Type B pancreatic cell (in vitro differentiated cells): ENCODE results near the gene EMC9. TPM values are rescaled to one million over a fixed set of nuclear protein-coding genes. Genes with fewer than 3 reads are reported as not detected.

Source experiments
- DNase-seq: peaks from one replicate; pipeline ENCODE4 v3.0.0; 2021; ENCODE audit warnings: mixed read lengths; ENCODE audit not compliant: unreplicated experiment; ENCODE audit errors: extremely low spot score
- H3K27ac Mint-ChIP-seq: 2 replicates; pipeline ENCODE4 v1.8.0; 2021; ENCODE audit warnings: mild to moderate bottlenecking, mixed read lengths
- H3K27me3 Mint-ChIP-seq: 2 replicates; pipeline ENCODE4 v1.8.0; 2021; ENCODE audit warnings: mixed read lengths
- H3K36me3 Mint-ChIP-seq: 2 replicates; pipeline ENCODE4 v1.8.0; 2021; ENCODE audit warnings: mixed read lengths
- H3K4me1 Mint-ChIP-seq: one replicate; pipeline ENCODE4 v1.8.0; 2021; ENCODE audit warnings: mixed read lengths; ENCODE audit not compliant: unreplicated experiment
- H3K4me3 Mint-ChIP-seq: 2 replicates; pipeline ENCODE4 v1.8.0; 2021; ENCODE audit warnings: mild to moderate bottlenecking, mixed read lengths
- H3K9me3 Mint-ChIP-seq: 2 replicates; pipeline ENCODE4 v1.8.0; 2021; ENCODE audit warnings: mixed read lengths
- total RNA-seq: library from RNA; stranded (reverse); gene quantifications from 2 replicates; pipeline ENCODE4 v1.2.1, GENCODE V29; 2021; ENCODE audit warnings: low replicate concordance
- TF ChIP-seq, protein P1 (sequence below): fragments of 200-600 bp; sonication (generic); conservative IDR thresholded peaks from 2 replicates; pipeline ENCODE4 v1.5.0; 2021; ENCODE audit warnings: antibody characterized with exemption, mild to moderate bottlenecking

Gene EMC9
- total RNA-seq, 1 donor from 2014 or later: 25.9 TPM

DNA sequence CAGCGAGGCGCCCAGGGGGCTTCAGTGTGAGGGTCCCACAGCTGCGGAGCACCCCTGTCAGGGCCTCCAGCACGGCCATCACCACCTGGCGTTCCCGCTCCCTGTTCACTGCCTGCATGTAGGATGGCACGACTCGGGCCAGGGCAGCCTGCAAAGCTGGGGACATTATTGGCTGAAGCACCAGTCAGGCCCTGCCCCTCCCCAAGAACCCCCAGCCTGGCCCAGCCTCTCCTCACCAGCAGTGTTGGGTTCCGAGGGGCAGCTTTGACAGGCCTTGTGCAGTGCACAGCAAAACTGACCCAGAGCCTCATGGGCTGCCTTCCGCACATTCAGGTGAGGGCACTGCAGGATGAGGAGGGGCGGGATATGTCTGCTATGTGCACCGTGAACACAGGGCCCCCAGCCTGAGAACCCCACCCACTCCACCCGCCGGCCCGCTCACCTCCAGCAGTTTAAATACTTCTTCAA, 41.7 kb upstream of the EMC9 start:
- H3K36me3 Mint-ChIP-seq: peaks cover 4% of the 10 kb centered on the region
- no peaks in the 10 kb centered on the region for H3K9me3 Mint-ChIP-seq
- DNase-seq: no peak
- TF ChIP-seq, protein P1, sequence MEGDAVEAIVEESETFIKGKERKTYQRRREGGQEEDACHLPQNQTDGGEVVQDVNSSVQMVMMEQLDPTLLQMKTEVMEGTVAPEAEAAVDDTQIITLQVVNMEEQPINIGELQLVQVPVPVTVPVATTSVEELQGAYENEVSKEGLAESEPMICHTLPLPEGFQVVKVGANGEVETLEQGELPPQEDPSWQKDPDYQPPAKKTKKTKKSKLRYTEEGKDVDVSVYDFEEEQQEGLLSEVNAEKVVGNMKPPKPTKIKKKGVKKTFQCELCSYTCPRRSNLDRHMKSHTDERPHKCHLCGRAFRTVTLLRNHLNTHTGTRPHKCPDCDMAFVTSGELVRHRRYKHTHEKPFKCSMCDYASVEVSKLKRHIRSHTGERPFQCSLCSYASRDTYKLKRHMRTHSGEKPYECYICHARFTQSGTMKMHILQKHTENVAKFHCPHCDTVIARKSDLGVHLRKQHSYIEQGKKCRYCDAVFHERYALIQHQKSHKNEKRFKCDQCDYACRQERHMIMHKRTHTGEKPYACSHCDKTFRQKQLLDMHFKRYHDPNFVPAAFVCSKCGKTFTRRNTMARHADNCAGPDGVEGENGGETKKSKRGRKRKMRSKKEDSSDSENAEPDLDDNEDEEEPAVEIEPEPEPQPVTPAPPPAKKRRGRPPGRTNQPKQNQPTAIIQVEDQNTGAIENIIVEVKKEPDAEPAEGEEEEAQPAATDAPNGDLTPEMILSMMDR: no peak
- no peaks in the 10 kb centered on the region for H3K27me3 Mint-ChIP-seq
- peak overlapping the region; percentile 68 for H3K27ac Mint-ChIP-seq
- peaks cover 17% of the 10 kb centered on the region for H3K4me1 Mint-ChIP-seq
- H3K4me3 Mint-ChIP-seq: no peak overlapping the region

GRCh38 chr14:24182110-24182882, 40.9 kb upstream of the EMC9 start:
- H3K27ac Mint-ChIP-seq: peak overlapping the region; percentile 68
- peaks cover 13% of the 10 kb centered on the region for H3K4me1 Mint-ChIP-seq
- peaks cover 4% of the 10 kb centered on the region for H3K36me3 Mint-ChIP-seq
- DNase-seq: no peak
- peak overlapping the region; percentile 34 for H3K4me3 Mint-ChIP-seq
- no peaks in the 10 kb centered on the region for H3K27me3 Mint-ChIP-seq
- TF ChIP-seq, protein P1: no peak
- H3K9me3 Mint-ChIP-seq: no peaks in the 10 kb centered on the region

- Mint-ChIP-seq H3K27me3 (no peaks in the 10 kb centered on the region), H3K27ac (no peak overlapping the region), H3K4me3 (peak overlapping the region; percentile 34), H3K9me3 (no peaks in the 10 kb centered on the region), H3K4me1 (peaks cover 9% of the 10 kb centered on the region), H3K36me3 (peaks cover 4% of the 10 kb centered on the region)
- no peak for DNase-seq
- TF ChIP-seq, protein P1: no peak
These were observed 40.1 kb upstream of the EMC9 start for GRCh38 chr14:24181371-24182077.

GRCh38 chr14:24179961-24180796, 38.8 kb upstream of the EMC9 start:
- TF ChIP-seq, protein P1: no peak
- peaks cover 4% of the 10 kb centered on the region for H3K36me3 Mint-ChIP-seq
- H3K27ac Mint-ChIP-seq: peak overlapping the region; percentile 87
- no peaks in the 10 kb centered on the region for H3K9me3 Mint-ChIP-seq
- H3K4me1 Mint-ChIP-seq: peaks cover 9% of the 10 kb centered on the region
- peak overlapping the region; percentile 35 for H3K4me3 Mint-ChIP-seq
- DNase-seq: no peak
- H3K27me3 Mint-ChIP-seq: no peaks in the 10 kb centered on the region

GRCh38 chr14:24179294-24179960, 38.0 kb upstream of the EMC9 start:
- H3K9me3 Mint-ChIP-seq: no peaks in the 10 kb centered on the region
- no peaks in the 10 kb centered on the region for H3K27me3 Mint-ChIP-seq
- TF ChIP-seq, protein P1: no peak
- DNase-seq: no peak
- peaks cover 10% of the 10 kb centered on the region for H3K36me3 Mint-ChIP-seq
- peak overlapping the region; percentile 35 for H3K4me3 Mint-ChIP-seq
- peaks cover 13% of the 10 kb centered on the region for H3K4me1 Mint-ChIP-seq
- peak overlapping the region; percentile 87 for H3K27ac Mint-ChIP-seq
